Measurements from ENCODE around the gene KIF13A.

DNA sequence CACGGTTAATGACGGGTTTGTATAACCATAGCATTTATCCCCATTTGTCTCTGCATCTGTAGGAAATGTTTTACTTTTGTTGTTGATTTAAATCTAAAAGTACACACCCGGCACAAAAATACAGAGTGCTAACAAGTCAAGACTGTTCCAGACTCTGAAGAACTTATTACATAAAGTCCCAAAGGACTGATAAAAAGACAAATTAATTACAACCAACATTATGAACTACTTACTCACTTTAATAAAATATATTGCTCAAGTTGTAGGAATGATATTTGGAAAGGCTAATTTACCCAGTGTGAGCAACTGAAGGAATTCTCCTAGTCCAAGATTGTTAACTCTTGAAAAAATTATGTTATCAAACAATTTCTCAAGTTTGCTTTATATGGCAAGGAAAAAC, 115.6 kb downstream of the KIF13A start:
- TF ChIP-seq EZH2 (IDR thresholded peaks at IDR 0.05) (no peak), EZH2phosphoT487 (IDR thresholded peaks at IDR 0.05) (no peak)
- TF ChIP-seq, protein P1, sequence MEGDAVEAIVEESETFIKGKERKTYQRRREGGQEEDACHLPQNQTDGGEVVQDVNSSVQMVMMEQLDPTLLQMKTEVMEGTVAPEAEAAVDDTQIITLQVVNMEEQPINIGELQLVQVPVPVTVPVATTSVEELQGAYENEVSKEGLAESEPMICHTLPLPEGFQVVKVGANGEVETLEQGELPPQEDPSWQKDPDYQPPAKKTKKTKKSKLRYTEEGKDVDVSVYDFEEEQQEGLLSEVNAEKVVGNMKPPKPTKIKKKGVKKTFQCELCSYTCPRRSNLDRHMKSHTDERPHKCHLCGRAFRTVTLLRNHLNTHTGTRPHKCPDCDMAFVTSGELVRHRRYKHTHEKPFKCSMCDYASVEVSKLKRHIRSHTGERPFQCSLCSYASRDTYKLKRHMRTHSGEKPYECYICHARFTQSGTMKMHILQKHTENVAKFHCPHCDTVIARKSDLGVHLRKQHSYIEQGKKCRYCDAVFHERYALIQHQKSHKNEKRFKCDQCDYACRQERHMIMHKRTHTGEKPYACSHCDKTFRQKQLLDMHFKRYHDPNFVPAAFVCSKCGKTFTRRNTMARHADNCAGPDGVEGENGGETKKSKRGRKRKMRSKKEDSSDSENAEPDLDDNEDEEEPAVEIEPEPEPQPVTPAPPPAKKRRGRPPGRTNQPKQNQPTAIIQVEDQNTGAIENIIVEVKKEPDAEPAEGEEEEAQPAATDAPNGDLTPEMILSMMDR (IDR thresholded peaks at IDR 0.05) = no peak
